Measurements from ENCODE around the gene SLC35E1. TPM values are rescaled to one million over a fixed set of nuclear protein-coding genes. Genes with fewer than 3 reads are reported as not detected.

SLC35E1 gene
- total RNA-seq, 4 donors from 2014 or later, result 30.7 to 43.2 (median 39.2) TPM

- TF ChIP-seq, protein P1, sequence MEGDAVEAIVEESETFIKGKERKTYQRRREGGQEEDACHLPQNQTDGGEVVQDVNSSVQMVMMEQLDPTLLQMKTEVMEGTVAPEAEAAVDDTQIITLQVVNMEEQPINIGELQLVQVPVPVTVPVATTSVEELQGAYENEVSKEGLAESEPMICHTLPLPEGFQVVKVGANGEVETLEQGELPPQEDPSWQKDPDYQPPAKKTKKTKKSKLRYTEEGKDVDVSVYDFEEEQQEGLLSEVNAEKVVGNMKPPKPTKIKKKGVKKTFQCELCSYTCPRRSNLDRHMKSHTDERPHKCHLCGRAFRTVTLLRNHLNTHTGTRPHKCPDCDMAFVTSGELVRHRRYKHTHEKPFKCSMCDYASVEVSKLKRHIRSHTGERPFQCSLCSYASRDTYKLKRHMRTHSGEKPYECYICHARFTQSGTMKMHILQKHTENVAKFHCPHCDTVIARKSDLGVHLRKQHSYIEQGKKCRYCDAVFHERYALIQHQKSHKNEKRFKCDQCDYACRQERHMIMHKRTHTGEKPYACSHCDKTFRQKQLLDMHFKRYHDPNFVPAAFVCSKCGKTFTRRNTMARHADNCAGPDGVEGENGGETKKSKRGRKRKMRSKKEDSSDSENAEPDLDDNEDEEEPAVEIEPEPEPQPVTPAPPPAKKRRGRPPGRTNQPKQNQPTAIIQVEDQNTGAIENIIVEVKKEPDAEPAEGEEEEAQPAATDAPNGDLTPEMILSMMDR (IDR thresholded peaks at IDR 0.05), result no peak
- TF ChIP-seq POLR2A (IDR thresholded peaks at IDR 0.05), result no peak
- H3K4me3 ChIP-seq (ENCODE audit: low read depth, poor library complexity, severe bottlenecking), result no peak overlapping the region
- no peak for DNase-seq (ENCODE audit: low spot score in 2 of 2)
- WGBS, 2 donors, result 78 to 88% methylated on average over 5 of the region's 5 CpGs
- intact Hi-C loops (cut with DNase I; ENCODE audit: low total_unique reads), result no loop called here
Measured at GRCh38 chr19:16609511-16610200, 37.4 kb upstream of the SLC35E1 start.

DNA sequence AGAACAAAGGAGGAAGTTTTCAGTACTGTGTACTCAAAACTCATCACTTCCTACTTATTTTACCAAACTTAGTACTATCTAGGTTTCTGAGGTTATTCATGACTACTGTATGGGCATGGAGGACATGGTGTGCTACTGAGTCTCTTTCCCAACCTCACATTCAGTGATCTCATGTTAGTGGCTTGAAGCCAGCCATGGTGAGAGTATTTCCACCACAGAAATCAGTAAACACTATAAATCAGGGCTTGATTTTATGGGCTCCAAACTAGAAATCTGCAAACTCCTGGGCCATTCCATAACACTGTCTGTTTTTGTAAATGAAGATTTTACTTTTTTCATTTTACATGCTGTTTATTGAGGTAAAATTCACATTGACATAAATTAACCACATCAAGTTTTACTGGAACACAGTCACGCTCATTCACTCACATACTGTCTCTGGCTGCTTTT lies 36.1 kb upstream of the SLC35E1 start:
- DNase-seq (ENCODE audit: low spot score in 2 of 2), result peak in 1 of 2 donors; percentile 82
- intact Hi-C loops (cut with DNase I; ENCODE audit: low total_unique reads), result no loop called here
- no peak for TF ChIP-seq POLR2A (IDR thresholded peaks at IDR 0.05)
- TF ChIP-seq, protein P1 (IDR thresholded peaks at IDR 0.05), result no peak
- H3K4me3 ChIP-seq (ENCODE audit: low read depth, poor library complexity, severe bottlenecking), result no peak overlapping the region
- WGBS, 2 donors, result 61 to 74% methylated on average over 1 of the region's 1 CpG

DNA sequence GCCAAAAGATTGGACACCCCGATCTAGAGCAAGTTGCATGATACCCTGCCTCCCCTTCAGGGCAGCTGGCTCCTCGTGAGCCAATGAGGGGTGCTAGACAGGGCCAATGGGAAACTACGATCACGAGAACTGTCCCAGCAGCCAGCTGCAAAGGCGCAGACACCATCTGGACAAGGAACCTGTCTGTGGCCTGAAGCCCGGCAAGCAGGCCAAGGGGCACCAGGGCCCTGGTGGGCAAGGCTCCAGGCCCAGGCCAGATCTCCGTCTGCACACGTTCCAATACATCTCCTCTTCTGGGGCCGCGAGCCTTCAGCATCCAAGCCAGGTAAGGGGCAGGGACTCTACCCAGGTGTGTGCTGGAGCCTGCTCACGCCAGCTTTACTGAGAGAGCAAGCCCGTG lies 35.6 kb upstream of the SLC35E1 start:
- TF ChIP-seq, protein P1 (IDR thresholded peaks at IDR 0.05), result no peak
- TF ChIP-seq POLR2A (IDR thresholded peaks at IDR 0.05), result no peak
- 77 to 84% methylated on average over 12 of the region's 12 CpGs for WGBS, 2 donors
- intact Hi-C loops (cut with DNase I; ENCODE audit: low total_unique reads), result no loop called here

DNA sequence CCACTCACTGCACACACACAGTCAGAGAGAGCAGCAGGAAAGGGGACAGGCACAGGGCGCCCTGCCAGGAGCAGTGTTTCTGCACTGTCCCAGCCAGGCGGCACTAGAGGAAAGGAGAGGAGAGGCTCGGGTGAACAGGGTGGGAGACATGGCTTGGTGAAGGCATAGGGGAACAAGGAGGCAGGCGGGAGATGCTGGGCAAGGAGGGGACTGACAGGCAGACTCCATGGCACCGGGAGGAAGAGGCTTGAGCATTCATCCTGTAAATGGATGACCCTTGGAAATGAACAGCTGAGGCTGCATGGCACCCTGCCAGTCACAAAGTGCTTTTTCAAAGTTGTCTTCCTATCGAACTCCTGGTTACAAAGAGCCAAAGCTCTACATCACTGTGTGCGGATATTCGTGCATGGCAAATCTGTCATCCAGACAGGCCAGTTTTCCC lies 33.4 kb upstream of the SLC35E1 start:
- intact Hi-C loops (cut with DNase I; ENCODE audit: low total_unique reads), result no loop called here
- 80 to 83% methylated on average over 8 of the region's 8 CpGs for WGBS, 2 donors
- DNase-seq (ENCODE audit: low spot score in 2 of 2), result no peak
- H3K4me3 ChIP-seq (ENCODE audit: low read depth, poor library complexity, severe bottlenecking), result no peak overlapping the region
- TF ChIP-seq, protein P1 (IDR thresholded peaks at IDR 0.05), result no peak
- TF ChIP-seq POLR2A (IDR thresholded peaks at IDR 0.05), result no peak

More for the DNA sequence above, 35.6 kb upstream of the SLC35E1 start:
- no peak for DNase-seq (ENCODE audit: low spot score in 2 of 2)
- H3K4me3 ChIP-seq (ENCODE audit: low read depth, poor library complexity, severe bottlenecking), result no peak overlapping the region

- TF ChIP-seq, protein P1 (IDR thresholded peaks at IDR 0.05), result no peak
- no peak for TF ChIP-seq POLR2A (IDR thresholded peaks at IDR 0.05)
- intact Hi-C loops (cut with DNase I; ENCODE audit: low total_unique reads), result no loop called here
- 92 to 96% methylated on average over 3 of the region's 3 CpGs for whole genome bisulfite sequencing, 2 donors
- H3K4me3 ChIP-seq (ENCODE audit: low read depth, poor library complexity, severe bottlenecking), result no peak overlapping the region
- DNase-seq (ENCODE audit: low spot score in 2 of 2), result no peak
Measured at GRCh38 chr19:16605115-16605514, 32.9 kb upstream of the SLC35E1 start.
